HG02610 (cell line): Measurements from ENCODE around the gene COL6A3.
"Not testable (repeated sequence)": the region's sequence is repeated elsewhere in the genome, so short reads cannot be mapped to it uniquely, and the experiment has no call there.

ENCODE experiments used
- ATAC-seq: cut with Tn5 transposase; IDR thresholded peaks from one replicate; pipeline ENCODE4 v1.9.1; 2021; ENCODE audit warnings: mild to moderate bottlenecking, moderate library complexity; ENCODE audit not compliant: unreplicated experiment

The COL6A3 gene

DNA sequence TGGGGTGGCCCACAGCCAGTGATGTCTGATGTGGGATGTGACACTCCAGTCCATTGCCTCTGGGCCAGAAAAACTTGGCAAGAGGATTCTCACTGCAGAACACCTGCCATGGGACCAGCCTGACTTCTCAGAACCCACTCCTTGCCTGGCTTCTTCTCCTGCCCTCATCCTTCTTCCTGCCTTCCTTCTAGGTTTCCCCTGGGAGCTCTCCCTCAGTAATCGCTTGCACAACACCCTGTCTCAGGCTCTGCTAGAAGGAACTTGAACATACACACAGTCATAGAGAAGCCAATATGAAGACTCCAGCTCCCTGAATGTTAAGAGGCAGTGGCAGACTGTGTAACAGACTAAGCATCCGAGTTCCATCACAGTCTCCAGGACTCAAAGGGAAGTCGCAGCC, 4.3 kb upstream of the COL6A3 start:
- no peak for ATAC-seq

DNA sequence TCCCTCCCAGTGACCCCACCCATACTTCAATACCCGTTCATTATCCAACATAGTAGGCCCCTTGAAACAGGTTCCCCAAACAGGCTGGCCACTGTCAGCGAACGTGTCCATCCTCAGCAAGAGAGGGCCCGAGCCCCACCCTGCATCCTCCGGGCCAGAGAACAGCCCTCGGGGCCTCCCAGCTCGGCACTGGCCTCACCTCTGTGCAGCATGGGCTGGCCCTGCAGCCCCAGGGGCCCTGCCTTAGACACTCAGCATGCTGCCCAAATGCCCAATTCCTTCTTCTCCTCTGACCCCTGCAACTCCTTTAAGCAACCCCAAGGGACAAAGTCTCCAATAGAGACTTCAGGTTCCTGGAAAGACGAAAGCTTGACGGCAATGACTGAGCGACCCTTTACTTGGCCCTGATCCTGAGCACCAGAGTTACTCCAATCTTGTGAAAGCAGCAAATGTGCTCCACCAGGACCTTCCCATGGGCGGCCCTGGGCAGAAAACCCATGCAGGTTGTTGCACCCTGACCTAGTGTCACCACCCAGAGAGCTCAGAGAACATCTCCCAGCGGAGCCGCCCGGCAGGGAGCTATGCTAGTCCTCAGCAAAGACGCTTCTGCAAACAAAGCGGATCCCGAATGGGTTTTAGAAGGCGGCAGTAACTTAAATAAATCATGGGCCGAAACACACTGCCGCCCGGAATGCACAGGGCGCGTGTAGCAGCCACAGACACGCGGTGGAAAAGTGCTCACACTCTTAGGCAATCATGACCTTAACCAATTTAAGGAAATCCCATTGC, 782 bp downstream of the COL6A3 start:
- no peak for ATAC-seq

GRCh38 chr2:237412646-237412987, 1.3 kb downstream of the COL6A3 start:
- ATAC-seq: no peak

GRCh38 chr2:237411683-237412423, 2.1 kb downstream of the COL6A3 start:
- ATAC-seq: no peak

DNA sequence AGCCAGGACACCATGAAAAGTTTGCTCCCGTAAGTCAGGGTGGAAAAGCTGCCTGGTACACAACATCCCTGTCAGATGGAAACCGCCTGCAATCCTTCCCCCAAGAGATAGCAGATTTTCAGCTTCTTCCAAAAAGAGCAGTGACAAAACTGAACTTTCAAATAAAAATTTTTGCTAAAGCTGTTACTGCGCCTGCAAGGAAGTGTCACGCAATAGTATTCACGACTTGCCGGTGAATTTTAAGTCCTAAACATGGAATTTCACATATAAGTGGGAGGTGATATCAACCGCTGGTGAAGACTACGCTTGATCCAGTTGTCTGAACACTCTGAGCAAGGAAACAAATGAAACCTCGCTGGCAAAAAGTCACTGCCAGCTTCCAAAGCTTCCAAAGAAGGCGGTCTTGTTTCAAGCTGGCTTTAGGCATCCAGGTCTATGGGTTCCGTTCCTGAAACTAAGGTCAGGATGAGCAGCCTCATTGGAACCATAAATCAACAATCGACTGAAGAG, 2.8 kb downstream of the COL6A3 start:
- no peak for ATAC-seq

- not testable (repeated sequence) for ATAC-seq
These were observed 4.7 kb downstream of the COL6A3 start for GRCh38 chr2:237409263-237409662.

DNA sequence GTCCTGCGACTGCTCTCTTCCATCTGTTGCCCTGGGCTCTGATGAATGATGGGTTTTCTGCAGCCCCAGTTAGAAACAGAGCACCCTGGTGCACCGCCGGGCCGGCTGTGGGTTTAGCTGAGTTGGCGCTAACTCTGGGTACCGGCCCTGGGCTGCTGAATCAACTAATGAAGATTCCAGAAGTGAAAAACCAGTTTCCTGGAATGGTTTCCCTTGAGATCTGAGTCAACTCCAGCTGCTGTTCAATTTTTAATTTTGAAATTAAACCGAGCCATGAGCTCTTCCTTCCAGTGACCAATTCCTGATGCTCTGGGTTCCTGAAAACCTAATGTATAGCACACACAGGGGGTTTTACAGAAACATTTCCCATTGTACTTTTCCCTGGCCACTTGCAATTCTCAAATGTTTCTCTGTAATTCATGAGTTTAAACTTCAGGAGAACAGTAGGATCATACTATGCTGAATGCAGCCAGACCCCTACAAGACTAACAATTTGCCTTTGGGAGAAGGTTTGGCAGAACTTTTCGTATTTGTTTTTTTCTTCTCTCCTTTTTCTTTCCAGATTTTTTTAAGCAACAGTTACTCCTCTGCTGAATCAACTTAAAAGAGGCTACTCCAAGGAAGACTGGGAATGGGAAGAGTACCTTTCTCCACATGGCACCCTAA, 5.5 kb downstream of the COL6A3 start:
- no peak for ATAC-seq

DNA sequence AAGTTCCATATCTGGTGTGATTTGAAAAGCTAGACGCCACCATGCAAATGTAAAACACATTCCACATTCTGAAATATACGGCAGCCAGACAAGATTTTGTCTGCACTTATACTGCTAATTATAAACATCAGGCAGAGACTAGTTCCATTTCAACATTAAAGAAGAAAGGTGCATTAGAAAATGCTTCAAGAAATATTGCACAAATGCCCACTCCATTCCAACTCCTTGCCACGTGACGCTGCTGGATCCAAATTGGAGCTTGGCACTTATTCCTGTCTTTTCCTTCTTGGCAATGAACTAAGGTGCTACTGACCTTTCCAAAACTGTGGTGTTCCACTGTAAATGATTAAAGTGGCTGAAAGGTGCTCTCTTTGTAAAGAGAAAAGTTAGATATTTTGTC, 6.3 kb downstream of the COL6A3 start:
- no peak for ATAC-seq

DNA sequence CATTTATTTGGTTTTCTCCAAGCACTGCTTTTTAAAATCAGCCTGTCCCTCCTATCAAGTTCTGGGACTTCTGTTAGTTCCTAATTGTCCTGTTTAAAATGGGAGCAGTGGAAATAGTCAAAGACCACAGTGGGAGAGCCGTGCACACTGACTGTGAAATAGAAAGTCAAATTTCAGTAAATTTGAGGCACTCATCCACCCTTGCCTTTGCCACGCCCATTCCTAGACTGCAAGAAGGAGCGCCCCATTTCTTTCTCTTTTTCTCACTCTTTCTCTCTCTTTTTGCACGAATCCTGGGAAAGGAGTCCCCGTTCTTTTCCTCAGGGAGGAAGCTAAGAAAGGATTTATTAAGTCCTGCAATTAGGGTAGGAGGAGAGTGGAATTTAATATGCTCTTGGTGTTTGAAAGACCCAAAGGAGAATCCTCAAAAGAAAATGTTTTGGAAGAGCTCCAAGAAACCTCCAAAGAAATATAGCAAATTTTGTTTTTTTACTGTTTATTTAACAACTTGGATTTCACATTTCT, 7.5 kb downstream of the COL6A3 start:
- no peak for ATAC-seq

DNA sequence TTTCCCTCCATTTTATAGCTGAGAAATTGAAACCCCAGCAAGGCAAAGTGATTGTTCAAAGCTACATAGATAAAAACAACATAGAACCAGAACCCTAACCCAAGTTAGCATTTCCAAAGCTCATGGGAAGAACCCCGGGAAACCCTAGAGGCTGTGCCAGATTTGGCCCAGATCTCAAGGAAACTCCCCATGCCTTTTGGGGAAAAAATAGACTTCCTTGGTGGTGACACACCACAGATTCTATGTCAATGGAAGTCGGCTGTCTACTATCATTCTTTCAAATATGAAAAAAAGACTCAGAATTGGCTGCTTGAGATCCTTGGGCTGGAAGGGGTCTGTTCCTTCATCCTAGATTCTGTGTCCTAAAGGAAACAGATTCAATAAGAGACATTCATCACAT, 8.4 kb downstream of the COL6A3 start:
- ATAC-seq: no peak

GRCh38 chr2:237405006-237405559, 8.9 kb downstream of the COL6A3 start:
- no peak for ATAC-seq

DNA sequence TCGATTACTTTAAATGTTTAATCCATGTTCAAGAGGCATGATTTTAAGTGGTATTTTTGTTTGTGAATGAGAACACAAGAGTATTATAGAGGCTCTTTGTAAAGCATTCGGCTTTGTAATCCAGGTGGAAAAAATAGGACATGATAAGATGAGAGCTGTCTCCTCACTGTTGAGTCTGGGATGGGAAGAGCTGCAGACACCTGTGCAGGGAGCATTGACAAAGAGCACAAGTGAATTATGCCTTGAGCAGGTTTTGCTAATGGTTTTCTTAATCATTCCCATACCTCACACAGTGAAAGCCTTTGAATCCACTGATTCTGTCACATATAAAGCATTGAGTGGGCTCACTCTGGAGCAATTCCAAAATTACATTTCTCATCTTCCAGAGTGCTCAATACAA, 9.6 kb downstream of the COL6A3 start:
- no peak for ATAC-seq

DNA sequence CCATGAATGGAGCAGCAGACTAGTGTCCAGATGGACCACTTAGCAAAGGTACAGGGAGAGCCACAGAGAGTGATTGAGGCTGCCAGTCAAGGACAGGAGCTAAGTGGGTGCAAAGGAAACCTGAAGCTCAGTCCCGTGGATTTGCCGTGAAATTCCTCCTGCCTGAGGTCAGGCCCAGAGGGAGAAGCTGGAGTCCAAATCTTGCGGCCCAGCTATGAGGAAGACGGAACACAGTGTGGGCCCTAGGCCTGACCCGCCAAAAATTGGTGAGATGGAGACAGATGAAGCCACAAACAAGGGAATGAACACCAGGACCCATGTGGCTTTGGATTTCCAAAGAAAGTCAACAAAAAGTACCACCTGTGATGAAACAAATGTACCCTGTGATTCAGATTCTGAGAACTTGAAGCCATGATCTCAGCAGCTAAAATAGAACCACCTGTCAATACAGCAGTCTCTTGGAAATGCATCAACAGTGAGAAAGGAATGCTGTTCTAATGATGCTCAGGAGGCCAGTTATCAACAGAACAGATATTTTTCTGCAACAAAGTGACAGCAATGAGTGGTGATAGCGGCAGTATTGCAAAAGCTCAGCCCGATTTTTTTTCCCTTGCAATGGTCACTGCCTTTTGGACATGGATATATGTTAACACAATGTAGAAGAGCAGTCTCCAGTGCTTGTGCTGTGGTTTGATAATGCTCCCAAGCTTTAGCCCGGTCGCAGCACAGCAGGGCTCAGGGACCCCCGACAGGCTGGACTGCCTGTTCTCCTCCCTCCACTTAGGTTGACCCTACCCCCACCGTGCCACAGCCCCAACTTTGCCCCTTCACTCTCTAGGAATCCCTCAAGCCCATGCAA, 10.7 kb downstream of the COL6A3 start:
- no peak for ATAC-seq

GRCh38 chr2:237400199-237400598, 13.8 kb downstream of the COL6A3 start:
- no peak for ATAC-seq

- no peak for ATAC-seq
These were observed 16.9 kb downstream of the COL6A3 start for GRCh38 chr2:237397072-237397471.

GRCh38 chr2:237393523-237393922, 20.4 kb downstream of the COL6A3 start:
- ATAC-seq: no peak

DNA sequence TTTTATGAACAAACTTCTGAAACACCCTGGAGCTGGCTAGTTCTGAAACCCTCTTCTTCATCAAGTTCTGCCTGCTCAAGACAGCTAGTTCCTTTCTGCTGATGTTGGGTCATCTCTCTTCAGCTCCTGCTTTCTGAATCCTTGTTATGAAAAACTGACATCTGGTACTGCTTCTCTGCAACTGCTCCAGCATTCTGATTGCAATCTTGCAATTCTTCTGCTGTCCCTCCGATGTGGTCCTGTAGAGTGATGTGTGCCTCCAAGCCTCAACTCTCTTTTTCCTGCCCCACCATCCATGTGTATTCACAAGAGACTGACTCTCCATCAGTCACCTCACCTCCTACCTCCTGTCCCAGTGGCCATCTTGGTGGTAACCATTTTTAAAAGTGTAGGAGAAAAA, 21.8 kb downstream of the COL6A3 start:
- ATAC-seq: no peak

DNA sequence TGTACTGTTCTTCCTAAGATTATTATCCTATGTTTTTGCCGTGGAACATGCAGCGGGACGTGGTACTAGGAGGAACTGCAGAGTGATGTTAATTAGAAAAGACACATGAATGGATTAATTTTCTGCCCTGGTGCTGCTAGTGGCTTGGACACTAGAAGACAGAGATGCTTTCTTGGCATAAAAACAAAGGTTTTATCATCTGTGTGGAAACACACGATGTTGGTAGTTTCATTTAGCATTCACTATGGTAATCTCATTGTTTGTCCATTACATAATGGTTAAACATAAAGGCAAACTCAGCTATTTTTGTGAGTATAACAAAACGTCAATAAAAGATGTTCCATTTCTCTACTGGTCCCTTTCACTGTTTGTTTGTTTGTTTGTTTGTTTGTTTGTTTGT, 22.8 kb downstream of the COL6A3 start:
- ATAC-seq: no peak

DNA sequence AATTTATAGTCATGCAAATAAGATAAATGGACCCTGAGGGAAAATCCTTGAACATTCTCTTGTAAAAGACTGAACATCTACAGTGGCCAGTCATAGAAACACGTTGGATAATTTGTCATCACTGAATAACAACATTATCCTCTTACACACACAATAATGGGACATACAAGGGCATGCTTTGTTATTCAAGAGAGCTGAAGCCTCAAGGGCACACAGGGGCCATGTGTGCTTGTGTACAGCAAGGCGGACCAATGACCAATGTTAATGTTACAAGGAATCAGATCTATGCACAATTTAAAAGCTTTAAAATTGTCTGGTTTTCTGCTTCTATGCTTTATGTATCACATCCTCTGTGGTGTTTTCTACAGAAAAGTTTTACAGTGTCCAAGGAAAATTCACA, 23.7 kb downstream of the COL6A3 start:
- no peak for ATAC-seq

- no peak for ATAC-seq
These were observed 24.1 kb downstream of the COL6A3 start for GRCh38 chr2:237389831-237390230.
